GM21528 (cell line): ENCODE measurements around the gene USP17L17.
"Not testable (repeated sequence)": the region's sequence is repeated elsewhere in the genome, so short reads cannot be mapped to it uniquely, and the experiment has no call there.

Source experiments
- ATAC-seq: cut with Tn5 transposase; IDR thresholded peaks from one replicate; pipeline ENCODE4 v1.9.1; 2021; ENCODE audit warnings: mild to moderate bottlenecking, moderate library complexity; ENCODE audit not compliant: unreplicated experiment, low FRiP score

The USP17L17 gene, protein sequence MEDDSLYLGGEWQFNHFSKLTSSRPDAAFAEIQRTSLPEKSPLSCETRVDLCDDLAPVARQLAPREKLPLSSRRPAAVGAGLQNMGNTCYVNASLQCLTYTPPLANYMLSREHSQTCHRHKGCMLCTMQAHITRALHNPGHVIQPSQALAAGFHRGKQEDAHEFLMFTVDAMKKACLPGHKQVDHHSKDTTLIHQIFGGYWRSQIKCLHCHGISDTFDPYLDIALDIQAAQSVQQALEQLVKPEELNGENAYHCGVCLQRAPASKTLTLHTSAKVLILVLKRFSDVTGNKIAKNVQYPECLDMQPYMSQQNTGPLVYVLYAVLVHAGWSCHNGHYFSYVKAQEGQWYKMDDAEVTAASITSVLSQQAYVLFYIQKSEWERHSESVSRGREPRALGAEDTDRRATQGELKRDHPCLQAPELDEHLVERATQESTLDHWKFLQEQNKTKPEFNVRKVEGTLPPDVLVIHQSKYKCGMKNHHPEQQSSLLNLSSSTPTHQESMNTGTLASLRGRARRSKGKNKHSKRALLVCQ

GRCh38 chr4:9243579-9243978 is at the start of gene USP17L17:
USP17L17 (plus strand) TSS chr4:9243879; CDS start chr4:9243879, 0 bp downstream.
- not testable (repeated sequence) for ATAC-seq

GRCh38 chr4:9210357-9210756 is 33.3 kb upstream of the USP17L17 start, which contains the start of gene USP17L10:
USP17L10 (plus strand) TSS chr4:9210657; CDS start chr4:9210657, 0 bp downstream.
- ATAC-seq = not testable (repeated sequence)

DNA sequence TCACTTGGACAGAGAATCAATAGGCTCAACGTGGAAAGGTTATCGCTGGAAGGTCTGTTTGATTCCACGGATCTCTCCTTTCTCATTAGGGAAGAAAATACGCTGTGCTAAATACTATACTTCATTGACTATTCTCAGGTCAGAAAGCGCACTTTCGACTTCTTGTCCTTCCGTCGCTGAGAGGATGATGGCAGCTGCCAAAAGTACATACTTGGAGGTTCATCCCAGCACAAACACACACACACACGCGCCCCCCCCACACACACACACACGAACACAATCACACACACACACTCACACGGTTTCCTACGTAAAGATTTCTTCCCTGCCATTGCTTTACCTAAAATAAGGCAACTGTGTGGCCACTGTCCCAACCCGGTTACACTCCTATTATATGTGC is 29.0 kb upstream of the USP17L17 start:
- ATAC-seq = not testable (repeated sequence)

DNA sequence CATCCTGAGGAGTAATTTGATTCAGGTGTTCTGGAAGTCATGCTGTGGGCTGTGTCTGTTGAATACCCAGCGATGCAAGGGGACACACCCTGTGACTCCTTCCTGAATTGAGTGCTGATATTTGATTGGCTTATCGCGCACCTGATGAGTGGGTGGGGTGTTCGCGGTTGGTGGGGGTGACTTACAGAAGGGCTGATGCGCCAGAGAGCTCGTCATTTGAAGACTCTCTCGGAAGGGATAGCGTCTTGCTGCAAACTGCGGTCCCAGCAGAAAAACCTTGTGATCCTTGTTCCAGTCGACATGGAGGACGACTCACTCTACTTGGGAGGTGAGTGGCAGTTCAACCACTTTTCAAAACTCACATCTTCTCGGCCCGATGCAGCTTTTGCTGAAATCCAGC is 28.6 kb upstream of the USP17L17 start, which contains the start of gene USP17L11:
Gene USP17L11 (plus strand): TSS at position 301 of the 400 bp plus-strand sequence. CDS start 0 bp downstream, at position 301.
- not testable (repeated sequence) for ATAC-seq

DNA sequence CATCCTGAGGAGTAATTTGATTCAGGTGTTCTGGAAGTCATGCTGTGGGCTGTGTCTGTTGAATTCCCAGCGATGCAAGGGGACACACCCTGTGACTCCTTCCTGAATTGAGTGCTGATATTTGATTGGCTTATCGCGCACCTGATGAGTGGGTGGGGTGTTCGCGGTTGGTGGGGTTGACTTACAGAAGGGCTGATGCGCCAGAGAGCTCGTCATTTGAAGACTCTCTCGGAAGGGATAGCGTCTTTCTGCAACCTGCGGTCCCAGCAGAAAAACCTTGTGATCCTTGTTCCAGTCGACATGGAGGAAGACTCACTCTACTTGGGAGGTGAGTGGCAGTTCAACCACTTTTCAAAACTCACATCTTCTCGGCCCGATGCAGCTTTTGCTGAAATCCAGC is 23.8 kb upstream of the USP17L17 start, which contains the start of gene USP17L12:
Gene USP17L12 (plus strand): TSS at position 301 of the 400 bp plus-strand sequence. CDS start 0 bp downstream, at position 301.
- not testable (repeated sequence) for ATAC-seq

DNA sequence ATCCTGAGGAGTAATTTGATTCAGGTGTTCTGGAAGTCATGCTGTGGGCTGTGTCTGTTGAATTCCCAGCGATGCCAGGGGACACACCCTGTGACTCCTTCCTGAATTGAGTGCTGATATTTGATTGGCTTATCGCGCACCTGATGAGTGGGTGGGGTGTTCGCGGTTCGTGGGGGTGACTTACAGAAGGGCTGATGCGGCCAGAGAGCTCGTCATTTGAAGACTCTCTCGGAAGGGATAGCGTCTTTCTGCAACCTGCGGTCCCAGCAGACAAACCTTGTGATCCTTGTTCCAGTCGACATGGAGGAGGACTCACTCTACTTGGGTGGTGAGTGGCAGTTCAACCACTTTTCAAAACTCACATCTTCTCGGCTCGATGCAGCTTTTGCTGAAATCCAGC is 19.1 kb upstream of the USP17L17 start, which contains the start of gene USP17L13:
Gene USP17L13 (plus strand): TSS at position 301 of the 400 bp plus-strand sequence. CDS start 0 bp downstream, at position 301.
- not testable (repeated sequence) for ATAC-seq

DNA sequence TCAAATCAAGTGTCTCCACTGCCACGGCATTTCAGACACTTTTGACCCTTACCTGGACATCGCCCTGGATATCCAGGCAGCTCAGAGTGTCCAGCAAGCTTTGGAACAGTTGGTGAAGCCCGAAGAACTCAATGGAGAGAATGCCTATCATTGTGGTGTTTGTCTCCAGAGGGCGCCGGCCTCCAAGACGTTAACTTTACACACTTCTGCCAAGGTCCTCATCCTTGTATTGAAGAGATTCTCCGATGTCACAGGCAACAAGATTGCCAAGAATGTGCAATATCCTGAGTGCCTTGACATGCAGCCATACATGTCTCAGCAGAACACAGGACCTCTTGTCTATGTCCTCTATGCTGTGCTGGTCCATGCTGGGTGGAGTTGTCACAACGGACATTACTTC is 13.4 kb upstream of the USP17L17 start:
- ATAC-seq = not testable (repeated sequence)

DNA sequence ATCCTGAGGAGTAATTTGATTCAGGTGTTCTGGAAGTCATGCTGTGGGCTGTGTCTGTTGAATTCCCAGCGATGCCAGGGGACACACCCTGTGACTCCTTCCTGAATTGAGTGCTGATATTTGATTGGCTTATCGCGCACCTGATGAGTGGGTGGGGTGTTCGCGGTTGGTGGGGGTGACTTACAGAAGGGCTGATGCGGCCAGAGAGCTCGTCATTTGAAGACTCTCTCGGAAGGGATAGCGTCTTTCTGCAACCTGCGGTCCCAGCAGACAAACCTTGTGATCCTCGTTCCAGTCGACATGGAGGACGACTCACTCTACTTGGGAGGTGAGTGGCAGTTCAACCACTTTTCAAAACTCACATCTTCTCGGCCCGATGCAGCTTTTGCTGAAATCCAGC is 9.6 kb upstream of the USP17L17 start, which contains the start of gene USP17L15:
Gene USP17L15 (plus strand): TSS at position 301 of the 400 bp plus-strand sequence. CDS start 0 bp downstream, at position 301.
- not testable (repeated sequence) for ATAC-seq

DNA sequence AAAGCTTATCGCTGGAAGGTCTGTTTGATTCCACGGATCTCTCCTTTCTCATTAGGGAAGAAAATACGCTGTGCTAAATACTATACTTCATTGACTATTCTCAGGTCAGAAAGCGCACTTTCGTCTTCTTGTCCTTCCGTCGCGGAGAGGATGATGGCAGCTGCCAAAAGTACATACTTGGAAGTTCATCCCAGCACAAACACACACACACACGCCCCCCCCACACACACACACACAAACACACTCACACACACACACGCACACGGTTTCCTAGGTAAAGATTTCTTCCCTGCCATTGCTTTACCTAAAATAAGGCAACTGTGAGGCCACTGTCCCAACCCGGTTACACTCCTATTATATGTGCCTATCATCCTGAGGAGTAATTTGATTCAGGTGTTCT is 5.2 kb upstream of the USP17L17 start:
- not testable (repeated sequence) for ATAC-seq

GRCh38 chr4:9247953-9248680 is 4.4 kb downstream of the USP17L17 start, which contains the start of gene USP17L18:
USP17L18 (plus strand) TSS chr4:9248630; CDS start chr4:9248630, 0 bp downstream.
- ATAC-seq = not testable (repeated sequence)

- ATAC-seq = not testable (repeated sequence)
Measured at GRCh38 chr4:9253078-9253477, 9.4 kb downstream of the USP17L17 start, which contains the start of gene USP17L19. USP17L19 (plus strand) TSS chr4:9253378; CDS start chr4:9253378, 0 bp downstream.

- ATAC-seq = not testable (repeated sequence)
Measured at GRCh38 chr4:9257824-9258223, 14.1 kb downstream of the USP17L17 start, which contains the start of gene USP17L20. USP17L20 (plus strand) TSS chr4:9258124; CDS start chr4:9258124, 0 bp downstream.

GRCh38 chr4:9262572-9262971 is 18.9 kb downstream of the USP17L17 start, which contains the start of gene USP17L21:
USP17L21 (plus strand) TSS chr4:9262872; CDS start chr4:9262872, 0 bp downstream.
- ATAC-seq = not testable (repeated sequence)

DNA sequence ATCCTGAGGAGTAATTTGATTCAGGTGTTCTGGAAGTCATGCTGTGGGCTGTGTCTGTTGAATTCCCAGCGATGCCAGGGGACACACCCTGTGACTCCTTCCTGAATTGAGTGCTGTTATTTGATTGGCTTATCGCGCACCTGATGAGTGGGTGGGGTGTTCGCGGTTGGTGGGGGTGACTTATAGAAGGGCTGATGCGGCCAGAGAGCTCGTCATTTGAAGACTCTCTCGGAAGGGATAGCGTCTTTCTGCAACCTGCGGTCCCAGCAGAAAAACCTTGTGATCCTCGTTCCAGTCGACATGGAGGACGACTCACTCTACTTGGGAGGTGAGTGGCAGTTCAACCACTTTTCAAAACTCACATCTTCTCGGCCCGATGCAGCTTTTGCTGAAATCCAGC is 23.6 kb downstream of the USP17L17 start, which contains the start of gene USP17L22:
Gene USP17L22 (plus strand): TSS at position 301 of the 400 bp plus-strand sequence. CDS start 0 bp downstream, at position 301.
- ATAC-seq = not testable (repeated sequence)

- not testable (repeated sequence) for ATAC-seq
Measured at GRCh38 chr4:9271719-9272118, 28.0 kb downstream of the USP17L17 start.
